AG04450 (cell line): ENCODE data around the gene RAB9A. TPM values are rescaled to one million over a fixed set of nuclear protein-coding genes. Genes with fewer than 3 reads are reported as not detected.

ENCODE experiments used
- CTCF ChIA-PET: fragments of 300-600, 350-600 bp; formaldehyde crosslinking; extraction: SDS; loops from one replicate; lab custom pipeline; 2022; ENCODE audit warnings: antibody characterized with exemption, inconsistent platforms; lab: Charles Lee
- POLR2A ChIA-PET: fragments of 350-600 bp; formaldehyde crosslinking; extraction: SDS; loops from one replicate; lab custom pipeline; 2021; ENCODE audit warnings: antibody characterized with exemption, inconsistent platforms; lab: Yijun Ruan, JAX
- DNase-seq: peaks from one replicate; pipeline ENCODE4 v3.0.0-alpha.2; 2011; ENCODE audit warnings: low read depth, low spot score
- H3K27ac ChIP-seq: one replicate; pipeline ENCODE4 v1.5.1; 2012; ENCODE audit warnings: low read depth, low read length, control low read depth
- H3K27me3 ChIP-seq: one replicate; pipeline ENCODE4 v1.6.0; 2012; ENCODE audit warnings: low read length; ENCODE audit not compliant: control insufficient read depth, insufficient read depth
- H3K4me3 ChIP-seq: 2 replicates; pipeline ENCODE4 v1.5.1; 2011; ENCODE audit warnings: mild to moderate bottlenecking, low read depth, low read length, control low read depth
- H3K9me3 ChIP-seq: 2 replicates; pipeline ENCODE4 v1.5.1; 2012; ENCODE audit warnings: low read length; ENCODE audit not compliant: control insufficient read depth, insufficient read depth
- CTCF ChIP-seq: IDR thresholded peaks from 2 replicates; pipeline ENCODE4 v1.5.1; 2011; ENCODE audit warnings: low read depth, low read length, control low read depth, inconsistent platforms
- polyA plus RNA-seq: library from polyadenylated mRNA; depleted of rRNA; stranded (reverse); fragments of >200 nt; gene quantifications from 2 replicates; pipeline ENCODE4 v1.2.3, GENCODE V29; 2011

RAB9A gene
- polyA plus RNA-seq, 1 experiment, result 41.7 TPM

GRCh38 chrX:13652287-13652793 lies 36.6 kb upstream of the RAB9A start:
- ChIA-PET CTCF (no interaction called here), POLR2A (interaction anchor here (1.1 to 1.8 kb wide), 2 partner anchors 10 to 17 kb away, joined by 4 to 7 read pairs; no protein-coding TSS in a partner anchor)
- Histone ChIP-seq H3K27ac (peak overlapping the region; percentile 96), H3K9me3 (no peaks in the 10 kb centered on the region), H3K27me3 (no peaks in the 10 kb centered on the region), H3K4me3 (peak overlapping the region; percentile 52)
- no peak for TF ChIP-seq CTCF
- peak; percentile 92 for DNase-seq

GRCh38 chrX:13652850-13653693 lies 35.9 kb upstream of the RAB9A start, which contains the start of gene TCEANC:
Gene TCEANC, plus strand, starts transcription at chrX:13653141. Its CDS starts 9,368 bp downstream, at chrX:13662509.
- DNase-seq, result peak; percentile 94
- Histone ChIP-seq H3K27me3 (no peaks in the 10 kb centered on the region), H3K4me3 (peak within 1 kb of the TSS; percentile 70), H3K27ac (peak within 1 kb of the TSS; percentile 96), H3K9me3 (no peaks in the 10 kb centered on the region)
- ChIA-PET CTCF (no interaction called here), POLR2A (interaction anchor here (1.1 to 1.8 kb wide), 2 partner anchors 9 to 16 kb away, joined by 4 to 7 read pairs; no protein-coding TSS in a partner anchor)
- no peak for TF ChIP-seq CTCF

DNA sequence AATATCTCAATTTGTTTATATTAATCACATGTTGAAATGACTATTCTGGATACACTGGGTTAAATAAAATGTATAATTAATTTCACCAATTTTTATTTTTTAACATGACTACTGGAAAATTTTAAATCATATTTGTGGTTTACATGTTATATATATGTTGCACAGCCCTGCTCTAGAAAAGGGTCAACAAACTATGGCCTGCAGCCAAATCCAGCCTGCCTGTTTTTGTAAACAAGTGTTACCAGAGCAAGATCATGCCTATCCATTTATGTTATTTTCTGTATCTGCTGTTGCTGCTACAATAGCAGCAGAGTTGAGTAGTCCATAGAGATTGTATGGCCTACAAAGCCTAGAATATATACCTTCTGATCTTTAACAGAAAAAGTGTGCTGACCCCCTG lies 34.8 kb upstream of the RAB9A start:
- ChIA-PET CTCF (interaction anchor here (0.6 kb wide), 1 partner anchor 9 kb away, joined by 3 read pairs; no protein-coding TSS in a partner anchor), POLR2A (no interaction called here)
- Histone ChIP-seq H3K4me3 (no peak overlapping the region), H3K9me3 (no peaks in the 10 kb centered on the region), H3K27ac (no peak overlapping the region), H3K27me3 (no peaks in the 10 kb centered on the region)
- no peak for TF ChIP-seq CTCF
- no peak for DNase-seq

GRCh38 chrX:13655674-13656073 lies 33.3 kb upstream of the RAB9A start:
- Histone ChIP-seq H3K27me3 (no peaks in the 10 kb centered on the region), H3K27ac (no peak overlapping the region), H3K4me3 (no peak overlapping the region), H3K9me3 (no peaks in the 10 kb centered on the region)
- no peak for TF ChIP-seq CTCF
- POLR2A ChIA-PET, result no interaction called here
- CTCF ChIA-PET, result interaction anchor here (0.5 to 0.6 kb wide), 2 partner anchors 94 to 106 kb away, joined by 3 read pairs; no protein-coding TSS in a partner anchor
- DNase-seq, result no peak

- Histone ChIP-seq H3K9me3 (no peaks in the 10 kb centered on the region), H3K27ac (no peak overlapping the region), H3K27me3 (no peaks in the 10 kb centered on the region), H3K4me3 (no peak overlapping the region)
- TF ChIP-seq CTCF, result peak; percentile 58
- no peak for DNase-seq
- CTCF ChIA-PET, result interaction anchor here (0.6 to 1.3 kb wide), 4 partner anchors 30 to 170 kb away, joined by 3 to 5 read pairs (median 4); partner anchors contain the start of gene RAB9A
- POLR2A ChIA-PET, result interaction anchor here (1.0 kb wide), 1 partner anchor 76 kb away, joined by 3 read pairs; the partner anchor contains the start of gene OFD1
Measured at GRCh38 chrX:13658602-13659001, 30.3 kb upstream of the RAB9A start.
